HG03571 (cell line): ENCODE measurements around the gene TMEM164.

Experiments used
- ATAC-seq: cut with Tn5 transposase; IDR thresholded peaks from one replicate; pipeline ENCODE4 v1.9.1; 2021; ENCODE audit not compliant: unreplicated experiment

The TMEM164 gene

GRCh38 chrX:110161361-110161686 lies 158.4 kb downstream of the TMEM164 start:
- no peak for ATAC-seq

GRCh38 chrX:110162131-110162530 lies 159.2 kb downstream of the TMEM164 start:
- ATAC-seq, result no peak

- ATAC-seq, result no peak
These were observed 160.0 kb downstream of the TMEM164 start for GRCh38 chrX:110162867-110163266.

- ATAC-seq, result no peak
These were observed 160.6 kb downstream of the TMEM164 start for GRCh38 chrX:110163488-110163887.

- no peak for ATAC-seq
These were observed 165.1 kb downstream of the TMEM164 start for GRCh38 chrX:110167952-110168451.

- no peak for ATAC-seq
These were observed 165.7 kb downstream of the TMEM164 start for GRCh38 chrX:110168585-110168984.

- no peak for ATAC-seq
These were observed 167.1 kb downstream of the TMEM164 start for GRCh38 chrX:110170029-110170428.

GRCh38 chrX:110171442-110171841 lies 168.5 kb downstream of the TMEM164 start:
- no peak for ATAC-seq

GRCh38 chrX:110172215-110172614 lies 169.3 kb downstream of the TMEM164 start:
- peak; percentile 99 for ATAC-seq

- no peak for ATAC-seq
These were observed 170.6 kb downstream of the TMEM164 start for GRCh38 chrX:110173192-110174175.

- ATAC-seq, result no peak
These were observed 172.2 kb downstream of the TMEM164 start for GRCh38 chrX:110175146-110175545.

- ATAC-seq, result no peak
These were observed 172.8 kb downstream of the TMEM164 start for GRCh38 chrX:110175696-110176095.

- no peak for ATAC-seq
These were observed 175.4 kb downstream of the TMEM164 start for GRCh38 chrX:110178179-110178865.

- peak; percentile 16 for ATAC-seq
These were observed 177.4 kb downstream of the TMEM164 start for GRCh38 chrX:110180176-110180927.

GRCh38 chrX:110180928-110181310 lies 178.0 kb downstream of the TMEM164 start:
- peak; percentile 81 for ATAC-seq

GRCh38 chrX:110181459-110182137 lies 178.7 kb downstream of the TMEM164 start:
- ATAC-seq, result no peak

GRCh38 chrX:110182362-110182761 lies 179.4 kb downstream of the TMEM164 start:
- no peak for ATAC-seq

- no peak for ATAC-seq
These were observed 180.0 kb downstream of the TMEM164 start for GRCh38 chrX:110182865-110183264.

- no peak for ATAC-seq
These were observed 180.4 kb downstream of the TMEM164 start for GRCh38 chrX:110183314-110183713.

- no peak for ATAC-seq
These were observed 186.0 kb downstream of the TMEM164 start for GRCh38 chrX:110188701-110189558.
